ENCODE results near the gene ACTR3.

ACTR3 gene

GRCh38 chr2:113985554-113986397 lies 95.9 kb downstream of the ACTR3 start:
- Histone ChIP-seq H3K9me3 (no peaks in the 10 kb centered on the region), H3K36me3 (no peaks in the 10 kb centered on the region), H3K27me3 (no peaks in the 10 kb centered on the region), H3K4me1 (no peaks in the 10 kb centered on the region), H3K4me3 (ENCODE audit: low read depth, low read length) (no peak overlapping the region)
- TF ChIP-seq, protein P1, sequence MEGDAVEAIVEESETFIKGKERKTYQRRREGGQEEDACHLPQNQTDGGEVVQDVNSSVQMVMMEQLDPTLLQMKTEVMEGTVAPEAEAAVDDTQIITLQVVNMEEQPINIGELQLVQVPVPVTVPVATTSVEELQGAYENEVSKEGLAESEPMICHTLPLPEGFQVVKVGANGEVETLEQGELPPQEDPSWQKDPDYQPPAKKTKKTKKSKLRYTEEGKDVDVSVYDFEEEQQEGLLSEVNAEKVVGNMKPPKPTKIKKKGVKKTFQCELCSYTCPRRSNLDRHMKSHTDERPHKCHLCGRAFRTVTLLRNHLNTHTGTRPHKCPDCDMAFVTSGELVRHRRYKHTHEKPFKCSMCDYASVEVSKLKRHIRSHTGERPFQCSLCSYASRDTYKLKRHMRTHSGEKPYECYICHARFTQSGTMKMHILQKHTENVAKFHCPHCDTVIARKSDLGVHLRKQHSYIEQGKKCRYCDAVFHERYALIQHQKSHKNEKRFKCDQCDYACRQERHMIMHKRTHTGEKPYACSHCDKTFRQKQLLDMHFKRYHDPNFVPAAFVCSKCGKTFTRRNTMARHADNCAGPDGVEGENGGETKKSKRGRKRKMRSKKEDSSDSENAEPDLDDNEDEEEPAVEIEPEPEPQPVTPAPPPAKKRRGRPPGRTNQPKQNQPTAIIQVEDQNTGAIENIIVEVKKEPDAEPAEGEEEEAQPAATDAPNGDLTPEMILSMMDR (IDR thresholded peaks at IDR 0.05; ENCODE audit: low read depth, low read length), result no peak
- no peak for DNase-seq

- H3K36me3 ChIP-seq, result no peaks in the 10 kb centered on the region
- no peaks in the 10 kb centered on the region for H3K27me3 ChIP-seq
- no peaks in the 10 kb centered on the region for H3K4me1 ChIP-seq
- TF ChIP-seq, protein P1 (IDR thresholded peaks at IDR 0.05; ENCODE audit: low read depth, low read length), result no peak
- H3K9me3 ChIP-seq, result no peaks in the 10 kb centered on the region
- no peak overlapping the region for H3K4me3 ChIP-seq (ENCODE audit: low read depth, low read length)
- DNase-seq, result no peak
These were observed 96.9 kb downstream of the ACTR3 start for GRCh38 chr2:113986762-113987290.

DNA sequence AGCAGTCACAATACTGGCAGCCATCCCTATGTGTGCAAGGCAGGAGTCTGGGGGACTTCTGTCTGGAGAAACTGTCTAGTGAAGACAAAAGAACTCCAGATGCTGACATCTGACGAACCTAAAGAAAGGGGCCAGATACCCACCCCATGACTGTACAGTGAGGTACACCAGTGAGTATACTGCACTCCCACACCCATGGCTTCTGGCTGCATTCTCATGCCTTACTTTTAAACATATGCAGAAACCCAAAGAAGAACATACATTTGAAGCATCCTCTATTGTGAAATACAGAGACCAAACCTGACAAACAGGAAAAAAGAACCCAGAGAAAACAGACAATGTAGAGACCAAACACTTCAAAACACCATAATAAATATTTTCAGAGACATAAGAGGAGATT lies 102.2 kb downstream of the ACTR3 start:
- H3K4me1 ChIP-seq, result no peaks in the 10 kb centered on the region
- no peaks in the 10 kb centered on the region for H3K27me3 ChIP-seq
- H3K4me3 ChIP-seq (ENCODE audit: low read depth, low read length), result no peak overlapping the region
- no peak for DNase-seq
- H3K9me3 ChIP-seq, result no peaks in the 10 kb centered on the region
- TF ChIP-seq, protein P1 (IDR thresholded peaks at IDR 0.05; ENCODE audit: low read depth, low read length), result no peak
- no peaks in the 10 kb centered on the region for H3K36me3 ChIP-seq

GRCh38 chr2:113996671-113997594 lies 107.0 kb downstream of the ACTR3 start:
- no peaks in the 10 kb centered on the region for H3K4me1 ChIP-seq
- no peaks in the 10 kb centered on the region for H3K9me3 ChIP-seq
- no peak overlapping the region for H3K4me3 ChIP-seq (ENCODE audit: low read depth, low read length)
- H3K36me3 ChIP-seq, result no peaks in the 10 kb centered on the region
- no peaks in the 10 kb centered on the region for H3K27me3 ChIP-seq
- no peak for DNase-seq
- TF ChIP-seq, protein P1 (IDR thresholded peaks at IDR 0.05; ENCODE audit: low read depth, low read length), result no peak

- Histone ChIP-seq H3K36me3 (no peaks in the 10 kb centered on the region), H3K9me3 (no peaks in the 10 kb centered on the region)
- TF ChIP-seq, protein P1 (IDR thresholded peaks at IDR 0.05; ENCODE audit: low read depth, low read length), result no peak
These were observed 111.3 kb downstream of the ACTR3 start for GRCh38 chr2:114001152-114001551.

More at GRCh38 chr2:114001152-114001551, 111.3 kb downstream of the ACTR3 start:
- Histone ChIP-seq H3K27me3 (no peaks in the 10 kb centered on the region), H3K4me1 (no peaks in the 10 kb centered on the region), H3K4me3 (ENCODE audit: low read depth, low read length) (no peak overlapping the region)
- DNase-seq, result no peak
